ENCODE data around the gene OR10A4. TPM values are rescaled to one million over a fixed set of nuclear protein-coding genes. Genes with fewer than 3 reads are reported as not detected.
"Not testable (repeated sequence)": the region's sequence is repeated elsewhere in the genome, so short reads cannot be mapped to it uniquely, and the experiment has no call there.

OR10A4 gene
- total RNA-seq, 4 donors from 2014 or later, result not detected

DNA sequence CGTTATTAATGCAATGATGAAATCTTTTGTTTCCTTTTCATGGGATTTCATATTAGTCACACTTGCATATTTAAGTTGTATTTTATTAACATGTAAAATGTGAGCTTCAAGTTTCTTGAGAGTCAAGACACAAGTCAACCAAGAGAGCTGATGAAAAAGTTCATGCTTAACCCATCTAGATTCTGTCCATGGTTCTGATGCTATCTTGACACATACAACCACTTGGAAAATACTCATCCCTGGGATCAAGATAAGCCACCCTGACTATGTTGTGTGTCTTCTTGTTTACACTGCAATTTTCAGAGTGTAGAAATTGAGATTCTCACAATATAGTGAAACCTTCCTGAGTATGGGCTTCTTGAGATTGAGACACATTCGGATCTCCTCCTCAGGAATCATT lies 664 bp upstream of the OR10A4 start:
- TF ChIP-seq, protein P1, sequence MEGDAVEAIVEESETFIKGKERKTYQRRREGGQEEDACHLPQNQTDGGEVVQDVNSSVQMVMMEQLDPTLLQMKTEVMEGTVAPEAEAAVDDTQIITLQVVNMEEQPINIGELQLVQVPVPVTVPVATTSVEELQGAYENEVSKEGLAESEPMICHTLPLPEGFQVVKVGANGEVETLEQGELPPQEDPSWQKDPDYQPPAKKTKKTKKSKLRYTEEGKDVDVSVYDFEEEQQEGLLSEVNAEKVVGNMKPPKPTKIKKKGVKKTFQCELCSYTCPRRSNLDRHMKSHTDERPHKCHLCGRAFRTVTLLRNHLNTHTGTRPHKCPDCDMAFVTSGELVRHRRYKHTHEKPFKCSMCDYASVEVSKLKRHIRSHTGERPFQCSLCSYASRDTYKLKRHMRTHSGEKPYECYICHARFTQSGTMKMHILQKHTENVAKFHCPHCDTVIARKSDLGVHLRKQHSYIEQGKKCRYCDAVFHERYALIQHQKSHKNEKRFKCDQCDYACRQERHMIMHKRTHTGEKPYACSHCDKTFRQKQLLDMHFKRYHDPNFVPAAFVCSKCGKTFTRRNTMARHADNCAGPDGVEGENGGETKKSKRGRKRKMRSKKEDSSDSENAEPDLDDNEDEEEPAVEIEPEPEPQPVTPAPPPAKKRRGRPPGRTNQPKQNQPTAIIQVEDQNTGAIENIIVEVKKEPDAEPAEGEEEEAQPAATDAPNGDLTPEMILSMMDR (IDR thresholded peaks at IDR 0.05), result no peak
- no peak for TF ChIP-seq EP300 (IDR thresholded peaks at IDR 0.05)
- no peak for TF ChIP-seq POLR2A (IDR thresholded peaks at IDR 0.05)
- DNase-seq (ENCODE audit: low spot score in 2 of 2), result no peak
- 90 to 93% methylated on average over 2 of the region's 2 CpGs for WGBS, 2 donors
- Histone ChIP-seq H3K4me3 (no peak overlapping the region), H3K4me1 (no peaks in the 10 kb centered on the region), H3K9me3 (peaks cover 0 to 9% (median 0%) of the 10 kb centered on the region in 4 donors), H3K36me3 (no peaks in the 10 kb centered on the region), H3K27ac (no peak overlapping the region), H3K27me3 (no peaks in the 10 kb centered on the region)

DNA sequence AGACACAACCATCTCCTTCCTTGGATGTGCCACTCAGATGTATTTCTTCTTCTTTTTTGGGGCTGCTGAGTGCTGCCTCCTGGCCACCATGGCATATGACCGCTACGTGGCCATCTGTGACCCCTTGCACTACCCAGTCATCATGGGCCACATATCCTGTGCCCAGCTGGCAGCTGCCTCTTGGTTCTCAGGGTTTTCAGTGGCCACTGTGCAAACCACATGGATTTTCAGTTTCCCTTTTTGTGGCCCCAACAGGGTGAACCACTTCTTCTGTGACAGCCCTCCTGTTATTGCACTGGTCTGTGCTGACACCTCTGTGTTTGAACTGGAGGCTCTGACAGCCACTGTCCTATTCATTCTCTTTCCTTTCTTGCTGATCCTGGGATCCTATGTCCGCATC lies 489 bp downstream of the OR10A4 start:
- no peaks in the 10 kb centered on the region for H3K4me1 ChIP-seq
- WGBS, 2 donors, result 83 to 90% methylated on average over 3 of the region's 3 CpGs
- DNase-seq (ENCODE audit: low spot score in 2 of 2), result no peak
- H3K9me3 ChIP-seq, result peaks cover 0 to 9% (median 0%) of the 10 kb centered on the region in 4 donors
- TF ChIP-seq EP300 (IDR thresholded peaks at IDR 0.05) (no peak), POLR2A (IDR thresholded peaks at IDR 0.05) (no peak)
- TF ChIP-seq, protein P1 (IDR thresholded peaks at IDR 0.05), result no peak
- no peaks in the 10 kb centered on the region for H3K27me3 ChIP-seq
- H3K36me3 ChIP-seq, result no peaks in the 10 kb centered on the region
- H3K4me3 ChIP-seq, result no peak overlapping the region
- no peak overlapping the region for H3K27ac ChIP-seq

DNA sequence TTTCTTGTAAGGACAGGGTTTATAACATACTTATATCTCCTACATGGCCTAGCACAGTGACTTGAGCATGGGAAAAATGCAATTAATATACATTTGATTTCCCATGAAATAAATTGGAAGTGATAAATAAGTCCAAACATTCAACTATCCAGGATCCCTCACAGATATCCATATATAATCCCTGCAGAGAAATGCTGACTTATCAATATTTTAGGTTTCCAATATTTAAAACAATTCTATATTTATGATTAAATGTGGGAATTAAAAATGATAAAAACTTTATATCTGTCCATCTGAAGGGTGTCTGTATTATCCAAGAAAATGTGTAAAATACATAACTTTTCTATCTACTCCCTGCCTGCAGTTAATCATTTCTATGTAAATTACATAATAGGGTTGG lies 6.3 kb downstream of the OR10A4 start:
- H3K27ac ChIP-seq, result no peak overlapping the region
- no peaks in the 10 kb centered on the region for H3K9me3 ChIP-seq
- DNase-seq (ENCODE audit: low spot score in 2 of 2), result no peak
- no peaks in the 10 kb centered on the region for H3K36me3 ChIP-seq
- H3K4me3 ChIP-seq, result no peak overlapping the region
- TF ChIP-seq EP300 (IDR thresholded peaks at IDR 0.05) (no peak), POLR2A (IDR thresholded peaks at IDR 0.05) (no peak)
- TF ChIP-seq, protein P1 (IDR thresholded peaks at IDR 0.05), result no peak
- H3K27me3 ChIP-seq, result no peaks in the 10 kb centered on the region
- no peaks in the 10 kb centered on the region for H3K4me1 ChIP-seq

DNA sequence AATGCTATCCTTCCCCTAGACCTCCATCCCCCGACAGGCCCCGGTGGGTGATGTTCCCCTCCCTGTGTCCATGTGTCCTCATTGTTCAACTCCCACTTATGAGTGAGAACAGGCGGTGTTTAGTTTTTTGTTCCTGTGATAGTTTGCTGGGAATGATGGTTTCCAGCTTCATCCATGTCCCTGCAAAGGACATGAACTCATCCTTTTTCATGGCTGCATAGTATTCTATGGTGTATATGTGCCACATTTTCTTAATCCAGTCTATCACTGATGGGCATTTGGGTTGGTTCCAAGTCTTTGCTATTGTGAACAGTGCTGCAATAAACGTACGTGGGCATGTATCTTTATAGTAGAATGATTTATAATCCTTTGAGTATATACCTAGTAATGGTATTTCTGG lies 11.3 kb downstream of the OR10A4 start:
- not testable (repeated sequence) for H3K27ac ChIP-seq, H3K9me3 ChIP-seq
- 95% methylated on average over 5 of the region's 5 CpGs for WGBS, 2 donors

DNA sequence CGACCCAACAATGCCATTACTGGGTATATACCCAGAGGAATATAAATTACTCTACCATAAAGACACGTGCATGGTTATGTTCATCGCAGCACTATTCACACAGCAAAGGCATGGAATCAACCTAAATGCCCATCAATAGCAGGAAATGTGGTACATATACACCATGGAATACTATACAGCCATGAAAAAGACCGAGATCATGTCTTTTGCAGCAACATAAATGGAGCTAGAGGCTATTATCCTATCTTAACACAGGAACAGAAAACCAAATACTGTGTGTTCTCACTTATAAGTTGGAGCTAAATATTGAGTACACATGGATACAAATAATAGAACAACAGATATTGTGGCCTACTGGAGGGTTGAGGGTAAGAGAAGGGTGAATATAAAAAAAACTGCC lies 12.4 kb downstream of the OR10A4 start:
- Histone ChIP-seq H3K36me3 (no peaks in the 10 kb centered on the region), H3K4me1 (no peaks in the 10 kb centered on the region), H3K9me3 (peaks cover 0 to 3% (median 0%) of the 10 kb centered on the region in 4 donors), H3K27ac (no peak overlapping the region), H3K27me3 (no peaks in the 10 kb centered on the region), H3K4me3 (no peak overlapping the region)
- TF ChIP-seq, protein P1 (IDR thresholded peaks at IDR 0.05), result no peak
- TF ChIP-seq EP300 (IDR thresholded peaks at IDR 0.05), result no peak
- no peak for TF ChIP-seq POLR2A (IDR thresholded peaks at IDR 0.05)
- no peak for DNase-seq (ENCODE audit: low spot score in 2 of 2)
- WGBS, 2 donors, result 85 to 87% methylated on average over 4 of the region's 4 CpGs

More for the DNA sequence above, 11.3 kb downstream of the OR10A4 start:
- H3K27me3 ChIP-seq; DNase-seq (ENCODE audit: low spot score in 2 of 2); H3K4me3 ChIP-seq; H3K36me3 ChIP-seq; H3K4me1 ChIP-seq: not testable (repeated sequence)

DNA sequence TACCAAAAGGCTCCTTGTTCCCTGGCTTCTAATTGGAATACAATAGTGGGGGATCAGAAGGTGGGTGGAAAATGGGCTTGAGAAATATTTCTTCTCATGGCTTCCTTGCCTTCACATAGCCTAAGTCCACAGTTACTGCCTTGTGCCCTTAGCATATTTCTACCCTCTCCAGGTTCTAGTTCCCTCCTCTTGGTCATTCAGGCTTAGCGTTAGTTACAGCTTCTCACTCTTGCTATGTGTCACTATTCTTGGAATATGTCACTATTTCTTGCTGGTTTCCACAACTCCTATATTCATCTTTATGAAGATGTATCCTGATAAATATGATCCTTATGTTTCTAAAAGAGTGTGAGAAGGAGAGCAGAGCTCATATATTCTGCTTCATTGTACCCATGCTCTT lies 13.4 kb downstream of the OR10A4 start:
- Histone ChIP-seq H3K27ac (no peak overlapping the region), H3K4me1 (no peaks in the 10 kb centered on the region), H3K27me3 (no peaks in the 10 kb centered on the region), H3K36me3 (no peaks in the 10 kb centered on the region), H3K9me3 (peaks cover 0 to 3% (median 0%) of the 10 kb centered on the region in 4 donors), H3K4me3 (no peak overlapping the region)
- no peak for TF ChIP-seq POLR2A (IDR thresholded peaks at IDR 0.05)
- TF ChIP-seq EP300 (IDR thresholded peaks at IDR 0.05), result no peak
- TF ChIP-seq, protein P1 (IDR thresholded peaks at IDR 0.05), result no peak
- WGBS, 2 donors, result 77 to 90% methylated on average over 1 of the region's 1 CpG
- no peak for DNase-seq (ENCODE audit: low spot score in 2 of 2)

Data from tibial nerve (tissue), 4 donors.